Parathyroid adenoma (tissue), 2 donors: Measurements from ENCODE around the gene CD46.

Source experiments
- H2AFZ ChIP-seq: fragments of 300-600 bp; sonication (generic); one replicate; pipeline ENCODE4 v1.7.0; 2017; ENCODE audit warnings: antibody characterized with exemption, mild to moderate bottlenecking
- H3K27ac ChIP-seq: fragments of 300-600 bp; sonication (generic); one replicate; pipeline ENCODE4 v1.7.0; 2017
- H3K27me3 ChIP-seq: fragments of 300-600 bp; sonication (generic); one replicate; pipeline ENCODE4 v1.7.0; 2017; ENCODE audit warnings: low read length; ENCODE audit not compliant: control insufficient read depth, insufficient read depth
- H3K36me3 ChIP-seq: fragments of 300-600 bp; sonication (generic); one replicate; pipeline ENCODE4 v1.7.0; 2017; ENCODE audit warnings: low read length; ENCODE audit not compliant: control insufficient read depth, insufficient read depth
- H3K4me1 ChIP-seq: fragments of 300-600 bp; sonication (generic); one replicate; pipeline ENCODE4 v1.7.0; 2017; ENCODE audit warnings: control low read depth
- H3K4me2 ChIP-seq: fragments of 300-600 bp; sonication (generic); one replicate; pipeline ENCODE4 v1.7.0; 2017; ENCODE audit warnings: low read length
- H3K4me3 ChIP-seq: fragments of 300-600 bp; sonication (generic); one replicate; pipeline ENCODE4 v1.7.0; 2017; ENCODE audit warnings: low read depth, low read length
- H3K79me2 ChIP-seq: fragments of 300-600 bp; sonication (generic); one replicate; pipeline ENCODE4 v1.7.0; 2017; ENCODE audit warnings: control low read depth
- H3K9ac ChIP-seq: fragments of 300-600 bp; sonication (generic); one replicate; pipeline ENCODE4 v1.7.0; 2017; ENCODE audit warnings: mild to moderate bottlenecking
- H3K9me3 ChIP-seq: fragments of 300-600 bp; sonication (generic); one replicate; pipeline ENCODE4 v1.7.0; 2017; ENCODE audit warnings: low read length; ENCODE audit not compliant: control insufficient read depth
- TF ChIP-seq, protein P1 (sequence below): fragments of 300-600 bp; sonication (generic); IDR thresholded peaks from one replicate; pipeline ENCODE4 v1.7.0; 2017; ENCODE audit warnings: antibody characterized with exemption, mild to moderate bottlenecking
- donor health status: primary hyperparathyroidism.

CD46 gene

DNA sequence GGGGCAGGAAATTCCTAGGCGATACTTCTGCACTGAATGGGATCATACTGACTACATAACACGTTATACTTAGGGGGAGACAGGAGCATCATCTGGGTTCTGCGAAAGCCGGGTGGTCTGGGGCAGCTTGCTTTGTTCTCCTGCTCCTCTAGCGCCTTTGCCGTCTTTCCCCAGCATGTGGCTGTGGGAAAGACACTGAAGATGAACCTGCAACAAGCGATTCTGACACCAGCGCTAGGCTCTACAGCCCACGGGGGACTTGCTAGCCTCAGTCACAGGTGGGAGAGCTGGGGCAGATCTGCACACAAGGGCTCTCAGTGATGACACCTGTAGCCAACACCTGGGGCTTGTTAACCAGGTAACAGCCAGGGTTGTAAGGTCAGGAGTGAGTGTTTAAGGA lies 51.8 kb downstream of the CD46 start:
- no peaks in the 10 kb centered on the region for H3K9me3 ChIP-seq
- no peak overlapping the region for H3K27ac ChIP-seq
- TF ChIP-seq, protein P1, sequence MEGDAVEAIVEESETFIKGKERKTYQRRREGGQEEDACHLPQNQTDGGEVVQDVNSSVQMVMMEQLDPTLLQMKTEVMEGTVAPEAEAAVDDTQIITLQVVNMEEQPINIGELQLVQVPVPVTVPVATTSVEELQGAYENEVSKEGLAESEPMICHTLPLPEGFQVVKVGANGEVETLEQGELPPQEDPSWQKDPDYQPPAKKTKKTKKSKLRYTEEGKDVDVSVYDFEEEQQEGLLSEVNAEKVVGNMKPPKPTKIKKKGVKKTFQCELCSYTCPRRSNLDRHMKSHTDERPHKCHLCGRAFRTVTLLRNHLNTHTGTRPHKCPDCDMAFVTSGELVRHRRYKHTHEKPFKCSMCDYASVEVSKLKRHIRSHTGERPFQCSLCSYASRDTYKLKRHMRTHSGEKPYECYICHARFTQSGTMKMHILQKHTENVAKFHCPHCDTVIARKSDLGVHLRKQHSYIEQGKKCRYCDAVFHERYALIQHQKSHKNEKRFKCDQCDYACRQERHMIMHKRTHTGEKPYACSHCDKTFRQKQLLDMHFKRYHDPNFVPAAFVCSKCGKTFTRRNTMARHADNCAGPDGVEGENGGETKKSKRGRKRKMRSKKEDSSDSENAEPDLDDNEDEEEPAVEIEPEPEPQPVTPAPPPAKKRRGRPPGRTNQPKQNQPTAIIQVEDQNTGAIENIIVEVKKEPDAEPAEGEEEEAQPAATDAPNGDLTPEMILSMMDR: no peak
- no peak overlapping the region for H3K9ac ChIP-seq
- H3K79me2 ChIP-seq: peaks cover 2% of the 10 kb centered on the region
- no peak overlapping the region for H2AFZ ChIP-seq
- H3K27me3 ChIP-seq: no peaks in the 10 kb centered on the region
- H3K4me3 ChIP-seq: no peak overlapping the region
- H3K4me1 ChIP-seq: peaks cover 17% of the 10 kb centered on the region
- no peaks in the 10 kb centered on the region for H3K36me3 ChIP-seq
- H3K4me2 ChIP-seq: no peak overlapping the region

DNA sequence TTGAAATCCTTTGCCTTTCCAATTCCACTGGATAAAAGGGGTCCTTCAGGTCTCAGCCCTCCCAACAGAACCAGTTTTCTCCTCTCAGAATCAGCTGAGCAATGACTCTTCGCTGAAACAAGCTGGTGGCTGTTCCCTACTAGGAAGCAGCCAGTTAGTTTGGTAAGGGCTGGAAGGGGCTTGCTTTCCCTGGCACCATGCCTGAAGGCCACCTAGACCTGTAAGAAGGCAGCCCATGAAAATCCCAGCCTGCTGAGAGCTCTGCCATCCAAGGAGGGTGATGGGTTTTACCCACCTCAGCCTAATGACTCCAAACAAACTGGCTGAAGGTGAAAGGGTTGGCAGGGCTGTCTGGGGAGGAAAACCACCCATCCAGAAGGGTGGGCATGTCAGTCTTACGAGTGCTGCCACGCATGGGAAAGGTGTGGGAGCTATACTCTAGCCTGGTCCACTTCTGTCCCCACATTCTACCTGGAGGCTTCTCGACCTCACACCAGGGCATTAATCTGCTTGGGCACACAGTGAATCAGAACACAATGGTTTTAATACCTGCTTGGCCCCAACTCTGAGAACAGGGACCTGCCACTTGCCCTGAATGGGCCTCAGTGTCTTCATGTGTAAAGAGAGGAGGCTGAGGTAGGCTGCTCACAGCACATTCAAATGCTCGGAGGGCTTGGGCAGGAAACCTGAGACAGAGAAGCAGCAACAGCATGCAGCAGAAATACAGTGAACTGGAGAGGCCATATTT lies 53.0 kb downstream of the CD46 start:
- Histone ChIP-seq H2AFZ (no peak overlapping the region), H3K27ac (peak overlapping the region; percentile 19), H3K9ac (no peak overlapping the region), H3K4me1 (peaks cover 25% of the 10 kb centered on the region), H3K4me3 (no peak overlapping the region), H3K79me2 (peaks cover 6% of the 10 kb centered on the region), H3K27me3 (no peaks in the 10 kb centered on the region), H3K36me3 (no peaks in the 10 kb centered on the region), H3K9me3 (no peaks in the 10 kb centered on the region), H3K4me2 (no peak overlapping the region)
- TF ChIP-seq, protein P1: no peak

DNA sequence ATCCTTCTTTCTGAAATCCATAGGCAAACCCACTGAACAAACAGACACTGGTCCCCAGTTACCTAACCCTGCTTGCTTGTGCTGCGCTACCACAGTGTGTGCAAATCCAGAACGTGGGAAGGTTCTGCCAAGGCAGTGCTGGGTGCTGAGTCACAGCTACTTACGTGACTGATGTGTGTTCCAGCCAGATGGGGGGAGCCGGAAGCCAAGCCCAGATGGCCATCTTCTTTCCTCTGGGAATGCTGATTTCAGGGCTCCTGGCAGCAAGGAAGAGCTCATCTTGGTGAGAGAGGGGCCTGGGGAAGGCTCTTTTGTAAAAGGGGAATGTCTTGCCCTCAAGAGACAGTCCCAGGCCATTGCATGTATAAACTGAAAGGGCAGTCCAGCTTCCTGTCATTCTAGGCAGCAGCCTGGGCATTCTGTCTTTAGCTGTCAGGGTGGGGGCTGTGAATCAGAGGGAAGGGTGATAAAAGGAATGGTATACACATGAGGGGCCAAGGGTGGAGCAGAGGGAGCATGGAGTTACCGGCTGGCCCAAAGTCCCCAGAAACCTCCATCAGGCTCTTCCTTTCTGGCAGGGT lies 54.1 kb downstream of the CD46 start:
- no peak overlapping the region for H2AFZ ChIP-seq
- no peak overlapping the region for H3K4me3 ChIP-seq
- TF ChIP-seq, protein P1: no peak
- no peaks in the 10 kb centered on the region for H3K36me3 ChIP-seq
- H3K79me2 ChIP-seq: peaks cover 11% of the 10 kb centered on the region
- peak overlapping the region; percentile 42 for H3K27ac ChIP-seq
- no peak overlapping the region for H3K4me2 ChIP-seq
- H3K27me3 ChIP-seq: no peaks in the 10 kb centered on the region
- H3K9ac ChIP-seq: no peak overlapping the region
- H3K4me1 ChIP-seq: peaks cover 30% of the 10 kb centered on the region
- no peaks in the 10 kb centered on the region for H3K9me3 ChIP-seq

DNA sequence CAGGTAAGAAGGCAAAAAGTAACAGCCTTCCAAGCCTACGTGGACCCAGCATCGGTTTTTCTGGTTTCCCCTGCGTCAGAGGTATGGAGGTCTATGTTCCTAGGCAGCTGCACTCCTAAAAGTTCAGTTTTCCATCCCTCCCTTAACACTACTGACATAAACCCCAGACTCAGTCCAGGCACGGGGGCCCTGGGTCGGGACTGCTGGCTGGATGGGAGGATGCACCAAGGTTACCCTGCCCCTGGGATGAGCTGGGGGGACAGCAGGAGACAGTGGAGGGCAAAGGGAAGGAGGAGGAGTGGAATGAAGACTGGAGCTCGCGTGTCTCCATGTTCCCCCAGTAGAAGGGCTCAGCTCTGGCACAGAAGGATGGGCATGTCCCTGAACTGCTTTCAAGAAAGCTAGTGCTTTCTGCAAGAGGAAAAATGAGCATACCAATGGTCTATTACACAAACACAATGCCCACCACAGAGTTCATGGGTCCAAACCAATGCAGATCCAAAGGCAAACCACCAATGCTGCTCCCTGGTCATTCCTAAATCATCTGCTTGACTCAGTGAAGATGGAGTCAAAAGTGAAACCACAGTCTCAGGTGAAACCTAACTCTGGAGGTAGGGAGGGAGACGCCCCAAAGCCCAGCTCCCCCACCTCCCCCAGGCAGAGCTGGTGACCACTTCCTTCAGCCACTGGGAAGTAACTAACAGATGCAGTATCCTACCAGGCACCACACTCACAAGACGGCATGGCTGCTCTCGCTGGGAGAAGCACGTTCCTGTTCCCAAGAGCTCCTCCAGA lies 54.9 kb downstream of the CD46 start:
- Histone ChIP-seq H2AFZ (no peak overlapping the region), H3K4me1 (peaks cover 30% of the 10 kb centered on the region), H3K36me3 (no peaks in the 10 kb centered on the region), H3K4me2 (no peak overlapping the region), H3K27ac (peak overlapping the region; percentile 32), H3K4me3 (no peak overlapping the region), H3K27me3 (no peaks in the 10 kb centered on the region), H3K9ac (no peak overlapping the region), H3K79me2 (peaks cover 12% of the 10 kb centered on the region), H3K9me3 (no peaks in the 10 kb centered on the region)
- TF ChIP-seq, protein P1: no peak
